SK-N-MC (cell line): ENCODE measurements around the gene PNMA8A.
A peak's percentile ranks its signal among the peaks of the same experiment; 100 is the strongest.
"Not testable (repeated sequence)": the region's sequence is repeated elsewhere in the genome, so short reads cannot be mapped to it uniquely, and the experiment has no call there.

ENCODE experiments used
- DNase-seq: peaks from one replicate; pipeline ENCODE4 v3.0.0-alpha.2; 2011; ENCODE audit warnings: low read depth, low spot score
- H3K27ac ChIP-seq: fragments of 200-600 bp; sonication (generic); 2 replicates; pipeline ENCODE4 v1.5.1; 2016; ENCODE audit warnings: mixed run types
- H3K36me3 ChIP-seq: fragments of 200-600 bp; sonication (generic); 2 replicates; pipeline ENCODE4 v1.6.1; 2017; ENCODE audit warnings: antibody characterized with exemption, low read length, mixed read lengths; ENCODE audit not compliant: insufficient read depth
- H3K4me3 ChIP-seq: fragments of 200-600 bp; sonication (generic); 2 replicates; pipeline ENCODE4 v1.5.1; 2016
- H3K9ac ChIP-seq: fragments of 200-600 bp; sonication (generic); 2 replicates; pipeline ENCODE4 v1.8.0; 2017; ENCODE audit warnings: mixed run types, mixed read lengths; ENCODE audit not compliant: insufficient read length
- H3K9me3 ChIP-seq: fragments of 200-600 bp; sonication (generic); 2 replicates; pipeline ENCODE4 v1.6.1; 2017; ENCODE audit warnings: low read depth, mild to moderate bottlenecking, antibody characterized with exemption, low read length, moderate library complexity, mixed read lengths
- EZH2 ChIP-seq: fragments of 200-600 bp; sonication (generic); IDR thresholded peaks from one replicate; pipeline ENCODE4 v1.6.1; 2017; ENCODE audit warnings: antibody characterized with exemption
- FOXP2 ChIP-seq: optimal IDR thresholded peaks from 2 replicates; pipeline ENCODE3; 2011; ENCODE audit warnings: mild to moderate bottlenecking, moderate library complexity; ENCODE audit not compliant: insufficient read depth; ENCODE audit errors: extremely low read length, control extremely low read depth
- POLR2AphosphoS5 ChIP-seq: IDR thresholded peaks from 2 replicates; pipeline ENCODE4 v1.6.1; 2012; ENCODE audit warnings: mild to moderate bottlenecking, low read depth, low read length, borderline replicate concordance

PNMA8A gene

DNA sequence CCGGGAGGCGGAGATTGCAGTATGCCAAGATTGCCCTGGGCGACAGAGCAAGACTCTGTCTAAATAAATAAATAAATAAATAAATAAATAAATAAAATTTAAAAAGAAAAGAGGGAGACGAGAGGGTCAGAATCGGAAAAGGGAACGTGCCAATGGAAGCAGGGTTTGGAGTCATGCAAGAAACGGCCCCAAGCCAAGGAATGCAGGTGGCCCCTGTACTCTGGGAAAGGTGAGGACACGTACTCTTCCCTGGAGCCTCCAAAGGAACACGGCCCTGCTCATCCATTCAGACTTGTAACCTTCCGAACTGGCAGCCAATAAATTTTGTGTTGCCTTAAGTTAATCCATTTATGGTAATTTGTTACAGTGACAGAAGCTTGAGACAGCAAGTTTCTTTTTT is 22.8 kb downstream of the PNMA8A start:
- no peaks in the 10 kb centered on the region for H3K36me3 ChIP-seq
- TF ChIP-seq EZH2 = no peak
- no peak for TF ChIP-seq POLR2AphosphoS5
- TF ChIP-seq FOXP2 = no peak
- no peak for DNase-seq
- no peaks in the 10 kb centered on the region for H3K9me3 ChIP-seq
- no peak overlapping the region for H3K9ac ChIP-seq
- no peak overlapping the region for H3K4me3 ChIP-seq
- H3K27ac ChIP-seq = no peak overlapping the region

DNA sequence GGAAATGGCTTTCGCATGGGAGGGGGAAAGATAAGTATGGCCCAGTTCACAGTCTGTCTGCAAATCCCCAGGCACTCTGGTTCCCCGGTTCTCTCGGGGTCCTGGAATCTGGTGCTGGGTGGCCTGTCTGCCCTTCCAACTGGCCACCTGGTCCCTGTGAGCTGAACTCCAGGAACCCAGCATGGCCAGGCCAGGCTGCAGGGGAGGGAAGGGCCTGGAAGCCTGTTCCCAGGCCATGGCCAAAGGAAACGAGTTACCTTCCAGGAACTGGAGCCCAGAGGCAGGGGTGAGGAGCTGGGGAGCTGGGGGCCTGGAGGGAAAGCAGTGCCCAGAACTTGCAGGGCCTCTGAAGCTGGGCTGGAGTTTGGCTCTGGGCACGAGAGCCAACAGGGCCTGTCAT is 23.5 kb downstream of the PNMA8A start:
- H3K4me3 ChIP-seq = no peak overlapping the region
- no peak for DNase-seq
- H3K9me3 ChIP-seq = no peaks in the 10 kb centered on the region
- no peak overlapping the region for H3K27ac ChIP-seq
- no peak overlapping the region for H3K9ac ChIP-seq
- H3K36me3 ChIP-seq = no peaks in the 10 kb centered on the region
- no peak for TF ChIP-seq EZH2

GRCh38 chr19:46447006-46447405 is 24.4 kb downstream of the PNMA8A start:
- no peak for DNase-seq
- TF ChIP-seq POLR2AphosphoS5 = no peak
- TF ChIP-seq FOXP2 = no peak
- no peak for TF ChIP-seq EZH2
- Histone ChIP-seq H3K36me3 (no peaks in the 10 kb centered on the region), H3K27ac (no peak overlapping the region), H3K9ac (no peak overlapping the region), H3K9me3 (no peaks in the 10 kb centered on the region), H3K4me3 (no peak overlapping the region)

DNA sequence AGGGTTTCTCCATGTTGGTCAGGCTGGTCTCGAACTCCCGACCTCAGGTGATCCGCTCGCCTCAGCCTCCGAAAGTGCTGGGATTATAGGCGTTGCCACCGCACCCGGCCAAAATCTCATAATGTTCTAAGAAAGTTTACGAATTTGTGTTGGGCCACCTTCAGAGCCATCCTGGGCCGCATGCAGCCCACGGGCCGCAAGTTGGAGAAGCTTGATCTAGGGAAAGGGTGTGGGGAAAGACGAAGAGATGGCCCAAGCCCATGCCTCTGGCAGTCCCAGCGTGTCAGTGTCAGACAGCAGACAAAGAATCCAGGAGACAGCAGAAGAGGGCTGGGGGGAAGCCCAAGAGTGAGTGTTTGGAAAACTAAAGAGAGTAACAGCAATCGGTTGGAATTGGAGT is 25.3 kb downstream of the PNMA8A start:
- no peak for TF ChIP-seq EZH2
- TF ChIP-seq FOXP2 = no peak
- Histone ChIP-seq H3K4me3 (no peak overlapping the region), H3K36me3 (no peaks in the 10 kb centered on the region)

DNA sequence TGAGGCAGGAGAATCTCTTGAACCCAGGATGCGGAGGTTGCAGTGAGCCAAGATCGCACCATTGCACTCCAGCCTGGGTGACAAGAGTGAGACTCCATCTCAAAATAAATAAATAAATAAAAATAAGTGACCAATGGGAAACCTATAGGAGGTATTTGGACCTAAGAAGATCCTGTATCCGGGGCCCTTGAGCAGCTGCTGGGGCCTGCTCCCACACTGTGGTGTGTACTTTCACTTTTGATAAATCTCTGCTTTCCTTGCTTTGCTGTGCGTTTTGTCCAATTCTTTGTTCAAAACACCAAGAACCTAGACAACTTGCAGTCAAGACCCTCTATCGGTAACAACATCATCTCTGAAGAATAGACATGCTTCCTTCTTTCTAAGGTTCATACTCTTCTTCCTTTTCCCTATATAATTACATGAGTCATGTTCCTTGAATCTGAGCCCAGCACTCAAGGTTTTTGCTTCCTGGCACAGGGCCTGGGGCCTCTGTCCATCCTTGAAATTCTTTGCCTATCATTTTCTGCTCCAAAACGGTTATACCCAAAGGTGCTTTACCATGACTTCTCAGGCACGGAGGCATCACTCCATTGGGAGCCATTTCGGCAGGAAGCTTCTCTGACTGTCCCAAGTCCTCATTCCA is 28.4 kb downstream of the PNMA8A start:
- H3K36me3 ChIP-seq = no peaks in the 10 kb centered on the region
- H3K27ac ChIP-seq = no peak overlapping the region
- no peak overlapping the region for H3K4me3 ChIP-seq
- H3K9ac ChIP-seq = no peak overlapping the region
- TF ChIP-seq FOXP2 (no peak), EZH2 (no peak), POLR2AphosphoS5 (no peak)
- H3K9me3 ChIP-seq = no peaks in the 10 kb centered on the region
- DNase-seq = no peak

More for the DNA sequence above, 25.3 kb downstream of the PNMA8A start:
- Histone ChIP-seq H3K9me3 (no peaks in the 10 kb centered on the region), H3K9ac (no peak overlapping the region), H3K27ac (no peak overlapping the region)
- no peak for DNase-seq

- Histone ChIP-seq H3K27ac (peak overlapping the region; percentile 71), H3K9me3 (no peaks in the 10 kb centered on the region), H3K9ac (peak overlapping the region; percentile 45), H3K4me3 (no peak overlapping the region), H3K36me3 (no peaks in the 10 kb centered on the region)
- TF ChIP-seq FOXP2 = no peak
- TF ChIP-seq POLR2AphosphoS5 = no peak
- TF ChIP-seq EZH2 = no peak
- DNase-seq = no peak
Observed at GRCh38 chr19:46441866-46442265, 29.5 kb downstream of the PNMA8A start.

DNA sequence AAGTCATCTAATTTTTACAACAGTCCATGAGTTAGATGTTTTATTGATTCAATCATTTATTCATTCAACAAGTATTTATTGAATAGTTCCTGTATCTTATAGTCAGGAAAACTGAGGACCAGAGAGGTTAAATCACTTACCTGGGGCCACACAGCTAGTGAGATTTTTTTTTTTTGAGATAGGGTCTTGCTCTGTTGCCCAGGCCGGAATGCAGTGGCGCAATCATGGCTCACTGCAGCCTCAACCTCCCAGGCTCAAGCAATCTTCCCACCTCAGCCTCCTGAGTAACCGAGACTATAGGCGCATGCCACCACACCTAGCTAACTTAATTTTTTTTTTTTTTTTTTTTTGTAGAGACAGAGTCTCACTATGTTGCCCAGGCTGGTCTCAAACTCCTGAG is 35.7 kb downstream of the PNMA8A start:
- not testable (repeated sequence) for H3K9ac ChIP-seq, H3K27ac ChIP-seq, DNase-seq, H3K36me3 ChIP-seq, H3K9me3 ChIP-seq, H3K4me3 ChIP-seq

DNA sequence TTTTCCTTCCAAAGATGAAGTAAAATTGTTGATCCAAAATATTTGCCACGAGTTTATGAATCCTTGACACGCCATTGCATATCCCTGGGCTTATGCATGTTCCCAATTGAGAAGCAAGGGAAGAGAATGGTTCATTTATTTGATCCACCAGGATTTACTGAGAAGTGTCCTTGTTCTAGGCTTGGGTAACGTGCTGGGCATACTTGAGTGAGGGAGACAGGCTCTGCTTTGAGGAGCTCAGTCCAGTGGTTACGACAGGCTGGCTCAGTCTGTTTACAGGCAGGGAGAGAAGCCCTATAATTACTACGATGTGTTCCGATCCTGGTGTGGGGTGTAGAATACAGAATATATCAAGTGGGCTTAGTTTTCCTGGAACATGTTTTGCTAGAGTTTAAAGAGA is 36.4 kb downstream of the PNMA8A start:
- Histone ChIP-seq H3K36me3 (no peaks in the 10 kb centered on the region), H3K9ac (no peak overlapping the region), H3K27ac (no peak overlapping the region), H3K9me3 (no peaks in the 10 kb centered on the region), H3K4me3 (no peak overlapping the region)
- TF ChIP-seq EZH2 (no peak), FOXP2 (no peak), POLR2AphosphoS5 (no peak)
- DNase-seq = no peak

GRCh38 chr19:46433470-46433869 is 37.9 kb downstream of the PNMA8A start:
- not testable (repeated sequence) for H3K9ac ChIP-seq, H3K4me3 ChIP-seq, DNase-seq, H3K27ac ChIP-seq, H3K36me3 ChIP-seq, H3K9me3 ChIP-seq

DNA sequence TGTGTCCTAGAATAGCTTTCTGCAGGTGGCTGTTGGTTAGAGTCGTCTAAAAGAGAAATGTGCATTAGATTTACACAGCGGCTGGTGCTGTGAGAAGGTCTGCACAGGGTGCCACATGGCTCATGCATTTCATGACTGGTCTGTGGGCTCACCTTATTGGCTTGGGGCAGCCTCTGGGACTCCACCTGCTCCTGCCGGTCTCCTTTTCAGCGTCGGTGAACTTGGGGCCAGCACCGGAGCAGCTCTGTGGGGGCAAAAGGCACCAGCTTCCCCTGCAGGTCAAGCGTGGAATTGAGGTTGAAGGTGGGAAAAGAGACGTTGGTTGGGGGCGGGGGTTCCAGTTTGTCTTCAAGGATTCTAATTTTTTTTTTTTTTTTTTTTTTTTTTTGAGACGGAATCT is 39.5 kb downstream of the PNMA8A start:
- H3K27ac ChIP-seq = peak overlapping the region; percentile 98
- no peak for DNase-seq
- H3K9me3 ChIP-seq = no peaks in the 10 kb centered on the region
- no peaks in the 10 kb centered on the region for H3K36me3 ChIP-seq
- no peak overlapping the region for H3K4me3 ChIP-seq
- H3K9ac ChIP-seq = no peak overlapping the region
- TF ChIP-seq EZH2 (no peak), POLR2AphosphoS5 (no peak), FOXP2 (no peak)
